ENCODE data around the gene PHF5A. TPM values are rescaled to one million over a fixed set of nuclear protein-coding genes. Genes with fewer than 3 reads are reported as not detected.

Gene PHF5A
- total RNA-seq, 1 experiment from 2014 or later: 43.2 TPM

Other genes with a start within 250 kb of the PHF5A start
- 0.90 TPM in 1 of 2 replicates, not detected in the other for gene CHADL, start 227.8 kb downstream of the PHF5A start, total RNA-seq (2014; rRNA removed; shearing (Covaris generic); ENCODE audit: low replicate concordance)
- gene RANGAP1, start 182.5 kb downstream of the PHF5A start, total RNA-seq (2014; rRNA removed; shearing (Covaris generic); ENCODE audit: low replicate concordance): 26.3 and 47.3 TPM in 2 replicates
- 18.1 and 34.2 TPM in 2 replicates for gene ZC3H7B, start 167.2 kb downstream of the PHF5A start, total RNA-seq (2014; rRNA removed; shearing (Covaris generic); ENCODE audit: low replicate concordance)
- 4.4 and 6.8 TPM in 2 replicates for gene TEF, start 86.8 kb downstream of the PHF5A start, total RNA-seq (2014; rRNA removed; shearing (Covaris generic); ENCODE audit: low replicate concordance)
- gene TOB2, start 21.9 kb downstream of the PHF5A start, total RNA-seq (2014; rRNA removed; shearing (Covaris generic); ENCODE audit: low replicate concordance): 43.7 and 46.8 TPM in 2 replicates
- 67.7 and 102 TPM in 2 replicates for gene ACO2, start 425 bp upstream of the PHF5A start, total RNA-seq (2014; rRNA removed; shearing (Covaris generic); ENCODE audit: low replicate concordance)
- gene POLR3H, start 75.8 kb upstream of the PHF5A start, total RNA-seq (2014; rRNA removed; shearing (Covaris generic); ENCODE audit: low replicate concordance): 13.2 and 17.1 TPM in 2 replicates
- gene CSDC2, start 92.3 kb upstream of the PHF5A start, total RNA-seq (2014; rRNA removed; shearing (Covaris generic); ENCODE audit: low replicate concordance): not detected in 2 replicates
- 10.0 and 15.2 TPM in 2 replicates for gene PMM1, start 121.1 kb upstream of the PHF5A start, total RNA-seq (2014; rRNA removed; shearing (Covaris generic); ENCODE audit: low replicate concordance)
- 27.9 and 76.0 TPM in 2 replicates for gene DESI1, start 152.4 kb upstream of the PHF5A start, total RNA-seq (2014; rRNA removed; shearing (Covaris generic); ENCODE audit: low replicate concordance)
- gene XRCC6, start 152.6 kb upstream of the PHF5A start, total RNA-seq (2014; rRNA removed; shearing (Covaris generic); ENCODE audit: low replicate concordance): 173 and 248 TPM in 2 replicates
- gene SNU13, start 220.2 kb upstream of the PHF5A start, total RNA-seq (2014; rRNA removed; shearing (Covaris generic); ENCODE audit: low replicate concordance): 148 and 185 TPM in 2 replicates
- 4.9 and 8.2 TPM in 2 replicates for gene MEI1, start 230.8 kb upstream of the PHF5A start, total RNA-seq (2014; rRNA removed; shearing (Covaris generic); ENCODE audit: low replicate concordance)

All from Karpas-422 (cell line).